C4-2B (cell line): Measurements from ENCODE around the gene DCP1B.

Source experiments
- ZFX ChIP-seq: fragments of 450-650 bp; IDR thresholded peaks from 2 replicates; pipeline ENCODE4 v1.6.1; 2017
- TF ChIP-seq, protein P1 (sequence below): fragments of 450-650 bp; conservative IDR thresholded peaks from 2 replicates; pipeline ENCODE4 v1.5.1; 2017; ENCODE audit warnings: mild to moderate bottlenecking

DNA sequence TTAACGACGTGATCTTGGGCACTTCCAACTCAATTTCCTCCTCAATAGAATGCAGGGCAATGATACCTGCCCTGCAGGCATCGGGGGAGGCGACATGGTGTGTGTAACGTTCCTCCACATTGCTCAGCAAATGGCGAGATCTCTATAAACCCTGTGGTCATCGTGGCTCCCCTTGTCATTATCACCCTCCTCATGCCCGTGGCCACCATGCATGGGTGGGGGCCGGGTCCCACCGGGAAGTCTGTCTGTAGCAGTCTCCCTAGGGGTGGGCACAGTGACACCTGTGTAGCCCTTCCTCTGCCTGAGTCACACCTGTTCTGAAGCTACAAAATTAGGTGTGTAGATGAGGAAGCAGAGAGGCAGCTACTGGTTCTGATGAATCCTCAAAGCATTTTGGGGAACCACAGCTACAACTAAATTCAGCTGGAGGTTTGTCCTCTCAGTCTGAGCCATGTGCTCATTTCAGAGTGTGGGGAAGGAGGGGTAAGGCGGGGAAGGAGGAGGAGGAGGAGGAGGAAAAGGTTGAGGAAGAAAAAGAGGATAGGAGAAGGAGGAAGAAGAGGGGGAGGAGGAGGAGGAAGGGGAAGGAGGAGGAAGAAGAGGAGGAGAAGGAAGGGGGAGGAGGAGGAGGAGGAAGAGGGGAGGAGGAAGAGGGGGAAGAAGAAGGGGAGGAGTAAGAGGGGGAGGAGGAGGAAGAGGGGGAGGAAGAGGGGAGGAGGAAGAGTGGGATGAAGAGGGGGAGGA, 74.8 kb downstream of the DCP1B start:
- TF ChIP-seq, protein P1, sequence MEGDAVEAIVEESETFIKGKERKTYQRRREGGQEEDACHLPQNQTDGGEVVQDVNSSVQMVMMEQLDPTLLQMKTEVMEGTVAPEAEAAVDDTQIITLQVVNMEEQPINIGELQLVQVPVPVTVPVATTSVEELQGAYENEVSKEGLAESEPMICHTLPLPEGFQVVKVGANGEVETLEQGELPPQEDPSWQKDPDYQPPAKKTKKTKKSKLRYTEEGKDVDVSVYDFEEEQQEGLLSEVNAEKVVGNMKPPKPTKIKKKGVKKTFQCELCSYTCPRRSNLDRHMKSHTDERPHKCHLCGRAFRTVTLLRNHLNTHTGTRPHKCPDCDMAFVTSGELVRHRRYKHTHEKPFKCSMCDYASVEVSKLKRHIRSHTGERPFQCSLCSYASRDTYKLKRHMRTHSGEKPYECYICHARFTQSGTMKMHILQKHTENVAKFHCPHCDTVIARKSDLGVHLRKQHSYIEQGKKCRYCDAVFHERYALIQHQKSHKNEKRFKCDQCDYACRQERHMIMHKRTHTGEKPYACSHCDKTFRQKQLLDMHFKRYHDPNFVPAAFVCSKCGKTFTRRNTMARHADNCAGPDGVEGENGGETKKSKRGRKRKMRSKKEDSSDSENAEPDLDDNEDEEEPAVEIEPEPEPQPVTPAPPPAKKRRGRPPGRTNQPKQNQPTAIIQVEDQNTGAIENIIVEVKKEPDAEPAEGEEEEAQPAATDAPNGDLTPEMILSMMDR = no peak
- no peak for TF ChIP-seq ZFX
